Measurements from ENCODE around the gene SMC5.

DNA sequence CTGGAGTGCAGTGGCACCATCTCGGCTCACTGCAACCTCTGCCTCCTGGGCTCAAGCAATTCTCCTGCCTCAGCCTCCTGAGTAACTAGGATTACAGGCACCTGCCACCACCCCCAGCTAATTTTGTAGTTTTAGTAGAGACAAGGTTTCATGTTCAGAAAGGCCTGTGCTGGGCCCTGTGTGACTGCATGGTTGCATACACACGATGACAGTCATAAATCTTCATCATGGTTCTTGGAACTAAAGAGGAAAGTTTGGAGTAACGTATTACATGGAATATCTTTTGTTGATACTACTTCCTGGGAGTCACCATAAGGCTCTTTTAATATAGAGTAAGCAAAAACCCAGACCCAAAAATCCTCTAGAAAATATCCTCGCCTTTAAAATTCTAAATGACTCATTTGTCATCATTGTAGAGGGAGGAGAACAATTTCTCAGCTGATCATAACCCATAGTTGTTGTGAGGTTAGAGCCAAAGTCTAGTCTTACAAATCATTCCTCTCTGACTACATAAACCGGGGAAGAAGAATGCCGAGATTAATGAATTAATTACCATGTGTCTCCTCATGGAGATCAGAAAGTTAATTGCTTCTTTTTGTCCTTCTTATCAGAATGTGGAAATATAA is 108.6 kb downstream of the SMC5 start:
- TF ChIP-seq, protein P1, sequence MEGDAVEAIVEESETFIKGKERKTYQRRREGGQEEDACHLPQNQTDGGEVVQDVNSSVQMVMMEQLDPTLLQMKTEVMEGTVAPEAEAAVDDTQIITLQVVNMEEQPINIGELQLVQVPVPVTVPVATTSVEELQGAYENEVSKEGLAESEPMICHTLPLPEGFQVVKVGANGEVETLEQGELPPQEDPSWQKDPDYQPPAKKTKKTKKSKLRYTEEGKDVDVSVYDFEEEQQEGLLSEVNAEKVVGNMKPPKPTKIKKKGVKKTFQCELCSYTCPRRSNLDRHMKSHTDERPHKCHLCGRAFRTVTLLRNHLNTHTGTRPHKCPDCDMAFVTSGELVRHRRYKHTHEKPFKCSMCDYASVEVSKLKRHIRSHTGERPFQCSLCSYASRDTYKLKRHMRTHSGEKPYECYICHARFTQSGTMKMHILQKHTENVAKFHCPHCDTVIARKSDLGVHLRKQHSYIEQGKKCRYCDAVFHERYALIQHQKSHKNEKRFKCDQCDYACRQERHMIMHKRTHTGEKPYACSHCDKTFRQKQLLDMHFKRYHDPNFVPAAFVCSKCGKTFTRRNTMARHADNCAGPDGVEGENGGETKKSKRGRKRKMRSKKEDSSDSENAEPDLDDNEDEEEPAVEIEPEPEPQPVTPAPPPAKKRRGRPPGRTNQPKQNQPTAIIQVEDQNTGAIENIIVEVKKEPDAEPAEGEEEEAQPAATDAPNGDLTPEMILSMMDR (IDR thresholded peaks at IDR 0.05), result no peak
- TF ChIP-seq EP300 (IDR thresholded peaks at IDR 0.05; ENCODE audit: low read depth) (no peak), POLR2AphosphoS5 (IDR thresholded peaks at IDR 0.05) (no peak), POLR2A (IDR thresholded peaks at IDR 0.05) (no peak)

Measured in transverse colon (tissue), 4 donors.